ENCODE results near the gene ZGRF1.
"Not testable (repeated sequence)": the region's sequence is repeated elsewhere in the genome, so short reads cannot be mapped to it uniquely, and the experiment has no call there.

The ZGRF1 gene

DNA sequence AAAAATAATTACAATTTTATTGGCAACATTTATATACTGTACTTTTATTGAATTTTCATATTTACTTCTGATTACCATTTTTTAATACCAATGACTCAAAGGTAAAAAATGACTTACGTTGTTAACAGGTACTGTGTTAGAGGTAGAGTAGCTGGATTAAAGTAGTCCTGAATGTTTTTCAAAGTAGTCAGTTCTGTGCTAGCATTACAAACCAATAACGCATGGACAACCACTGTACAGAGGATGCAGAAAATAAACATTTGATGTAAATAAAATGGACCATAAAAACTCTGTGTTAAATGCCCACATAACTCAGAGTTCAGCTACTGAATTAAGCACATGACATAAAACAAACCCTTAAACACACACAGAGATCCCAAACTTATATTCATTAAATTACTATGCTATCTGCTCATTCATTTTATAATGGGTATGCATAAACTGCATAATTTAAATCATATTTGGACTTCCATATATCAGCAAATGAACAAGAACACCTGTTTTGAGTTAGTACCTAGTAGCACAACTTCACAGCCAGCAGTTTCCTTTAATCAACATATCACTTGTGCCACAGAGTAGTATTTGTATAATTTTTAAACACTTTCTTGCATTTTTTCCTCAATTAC is 74.3 kb downstream of the ZGRF1 start:
- in situ Hi-C loops (cut with MboI; ENCODE audit: low sequenced_read_pairs), result no loop called here

DNA sequence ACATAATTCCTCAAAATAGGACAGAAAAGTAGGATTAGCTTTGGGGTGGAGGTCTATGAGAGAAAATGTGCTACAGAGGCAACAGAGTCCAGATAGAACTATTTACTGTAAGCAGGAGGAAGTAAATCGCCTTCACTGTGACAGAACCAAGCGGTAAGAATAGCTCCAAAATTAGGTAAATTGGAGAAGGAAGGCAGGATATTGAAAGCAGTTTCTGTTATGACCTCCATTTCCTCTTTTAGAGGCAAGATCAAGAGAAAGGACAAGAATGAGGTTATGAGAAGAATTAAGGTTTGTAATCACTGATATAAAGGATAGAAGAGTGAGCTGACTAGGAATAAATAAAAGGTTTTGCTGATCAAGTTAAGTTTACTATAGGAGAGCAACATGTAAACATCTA is 76.6 kb downstream of the ZGRF1 start:
- in situ Hi-C loops (cut with MboI; ENCODE audit: low sequenced_read_pairs), result no loop called here

DNA sequence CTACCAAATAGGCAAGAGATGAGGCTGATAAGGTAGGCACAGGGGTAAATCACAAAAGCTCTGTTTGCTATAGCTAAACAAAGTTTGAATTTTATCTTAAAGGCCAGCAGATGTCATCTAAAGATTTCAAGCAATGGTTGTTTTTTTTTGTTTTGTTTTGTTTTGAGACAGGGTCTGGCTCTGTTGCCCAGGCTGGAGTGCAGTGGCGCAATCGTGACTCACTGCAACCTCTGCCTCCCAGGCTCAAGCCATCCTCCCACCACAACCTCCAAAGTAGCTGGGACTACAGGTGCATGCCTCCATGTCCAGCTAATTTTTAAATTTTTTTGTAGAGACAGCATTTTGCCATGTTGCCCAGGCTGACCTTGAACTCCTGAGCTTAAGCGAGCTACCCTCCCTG is 77.7 kb downstream of the ZGRF1 start:
- in situ Hi-C loops (cut with MboI; ENCODE audit: low sequenced_read_pairs), result no loop called here

DNA sequence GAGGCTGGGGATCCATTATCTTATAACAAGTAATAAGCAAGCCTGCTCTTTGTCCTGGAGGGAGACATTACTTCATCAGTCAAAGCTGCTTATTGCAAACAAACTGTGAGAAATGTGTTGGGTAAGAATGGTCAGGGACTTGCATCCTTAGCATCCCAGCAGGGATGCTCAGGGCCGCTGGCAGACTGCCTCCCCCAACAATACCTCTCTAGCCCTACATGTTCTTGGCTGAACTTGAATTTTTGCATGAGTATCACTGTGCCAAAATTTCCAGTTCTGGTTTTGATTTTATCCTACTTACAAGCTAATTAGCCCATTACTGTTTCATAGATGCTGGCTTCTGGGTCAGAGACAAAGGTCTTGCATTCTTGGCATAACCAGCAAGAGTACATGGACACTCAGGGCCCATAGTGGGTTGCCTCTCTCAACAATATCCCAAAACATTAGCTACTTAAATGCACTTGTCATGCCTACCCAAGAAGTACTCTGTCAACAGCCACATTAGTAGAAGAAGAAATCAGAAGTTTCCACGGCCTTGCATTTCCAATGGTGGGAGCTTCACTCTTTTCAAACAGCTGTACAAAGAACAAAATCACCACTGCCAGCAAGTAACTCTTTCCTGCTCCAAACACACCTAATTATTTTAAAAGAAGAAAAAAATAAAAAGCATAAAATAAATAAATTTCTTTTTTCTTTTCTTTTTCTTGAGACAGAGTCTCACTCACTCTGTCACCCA is 78.9 kb downstream of the ZGRF1 start:
- in situ Hi-C loops (cut with MboI; ENCODE audit: low sequenced_read_pairs), result no loop called here

DNA sequence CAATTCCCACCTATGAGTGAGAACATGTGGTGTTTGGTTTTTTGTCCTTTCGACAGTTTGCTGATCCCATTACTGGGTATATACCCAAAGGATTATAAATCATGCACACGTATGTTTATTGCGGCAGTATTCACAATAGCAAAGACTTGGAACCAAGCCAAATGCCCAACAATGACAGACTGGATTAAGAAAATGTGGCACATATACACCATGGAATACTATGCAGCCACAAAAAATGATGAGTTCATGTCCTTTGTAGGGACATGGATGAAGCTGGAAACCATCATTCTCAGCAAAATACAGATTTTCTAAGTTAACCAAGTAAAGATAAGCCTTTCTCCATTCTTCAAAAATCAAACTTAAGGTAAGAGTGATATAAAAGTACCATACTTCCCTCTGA is 82.4 kb downstream of the ZGRF1 start:
- in situ Hi-C loops (cut with MboI; ENCODE audit: low sequenced_read_pairs), result not testable (repeated sequence)

DNA sequence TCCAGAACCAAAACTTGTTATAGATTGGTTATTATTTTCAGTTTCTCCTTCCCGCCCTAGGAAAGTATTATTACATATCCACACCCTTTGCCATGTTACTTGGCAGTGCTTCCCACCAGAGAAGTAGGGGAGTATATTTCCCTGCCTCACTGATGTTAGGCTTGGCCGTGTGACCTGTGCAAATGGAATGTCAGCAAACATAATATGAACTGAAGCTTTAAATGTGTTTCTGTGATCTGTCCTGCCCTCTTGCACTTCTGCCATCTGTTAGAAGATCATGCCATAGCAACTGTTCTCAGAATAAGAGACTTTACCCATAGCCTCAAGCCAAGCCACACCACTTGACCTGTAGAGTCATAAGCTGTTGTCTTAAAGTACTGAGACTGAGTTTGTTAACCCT is 84.0 kb downstream of the ZGRF1 start:
- in situ Hi-C loops (cut with MboI; ENCODE audit: low sequenced_read_pairs), result no loop called here

DNA sequence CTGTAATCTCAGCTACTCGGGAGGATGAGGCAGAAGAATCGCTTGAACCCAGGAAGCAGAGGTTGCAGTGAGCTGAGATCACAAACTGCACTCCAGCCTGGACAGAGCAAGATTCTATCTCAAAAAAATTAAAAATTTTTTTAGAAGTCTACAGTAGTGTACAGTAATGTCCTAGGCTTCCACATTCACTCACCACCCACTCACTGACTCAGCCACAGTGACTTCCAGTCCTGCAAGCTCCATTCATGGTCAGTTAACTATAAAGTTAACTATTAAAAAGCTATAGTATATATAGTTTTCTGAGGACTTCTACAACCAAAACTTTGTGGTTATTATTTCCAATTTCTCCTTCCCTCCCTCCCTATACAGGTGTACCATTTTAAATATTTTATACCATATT is 86.0 kb downstream of the ZGRF1 start:
- in situ Hi-C loops (cut with MboI; ENCODE audit: low sequenced_read_pairs), result no loop called here

DNA sequence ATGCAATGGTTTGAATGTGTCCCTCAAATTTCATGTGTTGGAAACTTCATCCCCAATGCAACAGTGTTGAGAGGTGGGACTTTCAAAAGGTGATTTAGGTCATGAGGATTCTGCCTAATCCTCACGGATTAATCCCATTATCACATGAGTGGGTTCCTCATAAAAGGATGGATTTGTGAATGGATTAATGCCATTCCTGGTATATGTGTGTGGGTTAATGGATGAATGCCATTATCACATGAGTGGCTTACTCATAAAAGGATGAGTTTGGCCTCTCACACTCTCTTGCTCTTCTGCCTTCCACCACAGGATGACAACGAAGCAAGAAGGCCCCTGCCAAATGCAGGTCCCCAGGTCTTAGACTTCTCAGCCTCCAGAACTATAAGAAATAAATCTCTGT is 90.2 kb downstream of the ZGRF1 start:
- in situ Hi-C loops (cut with MboI; ENCODE audit: low sequenced_read_pairs), result no loop called here

DNA sequence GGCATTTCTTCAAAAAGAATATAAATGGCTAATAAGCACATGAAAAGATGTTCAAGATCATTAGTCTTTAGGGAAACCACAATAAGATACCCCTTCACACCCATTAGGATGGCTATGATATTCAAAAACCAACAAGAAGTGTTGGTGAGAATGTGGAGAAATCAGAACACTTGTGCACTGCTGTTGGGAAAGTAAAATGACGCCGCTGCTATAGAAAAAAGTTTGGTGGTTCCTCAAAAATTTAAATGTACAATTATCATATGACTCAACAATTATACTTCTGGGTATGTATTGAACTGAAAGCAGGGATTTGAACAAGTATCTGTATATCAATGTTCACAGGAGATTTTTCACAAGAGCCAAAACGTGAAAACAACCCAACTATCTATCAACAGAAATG is 91.4 kb downstream of the ZGRF1 start:
- in situ Hi-C loops (cut with MboI; ENCODE audit: low sequenced_read_pairs), result no loop called here

DNA sequence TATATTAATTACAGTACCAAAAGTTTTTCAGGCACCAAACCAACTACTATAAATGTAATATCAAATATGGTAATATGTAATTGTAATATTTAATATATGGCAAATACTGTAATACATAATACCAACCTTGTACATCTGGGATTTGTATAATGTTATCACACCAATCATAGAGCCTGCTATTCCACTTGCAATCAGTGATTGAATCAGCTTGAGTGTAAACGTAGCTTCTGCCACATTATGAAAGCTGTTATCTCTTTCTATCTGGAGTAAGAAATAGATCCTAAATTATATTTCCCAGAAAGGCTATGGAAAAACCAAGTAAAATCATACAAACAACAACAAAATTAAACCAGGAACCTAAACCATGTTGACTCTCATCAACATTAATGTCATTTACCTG is 96.0 kb downstream of the ZGRF1 start:
- in situ Hi-C loops (cut with MboI; ENCODE audit: low sequenced_read_pairs), result no loop called here

DNA sequence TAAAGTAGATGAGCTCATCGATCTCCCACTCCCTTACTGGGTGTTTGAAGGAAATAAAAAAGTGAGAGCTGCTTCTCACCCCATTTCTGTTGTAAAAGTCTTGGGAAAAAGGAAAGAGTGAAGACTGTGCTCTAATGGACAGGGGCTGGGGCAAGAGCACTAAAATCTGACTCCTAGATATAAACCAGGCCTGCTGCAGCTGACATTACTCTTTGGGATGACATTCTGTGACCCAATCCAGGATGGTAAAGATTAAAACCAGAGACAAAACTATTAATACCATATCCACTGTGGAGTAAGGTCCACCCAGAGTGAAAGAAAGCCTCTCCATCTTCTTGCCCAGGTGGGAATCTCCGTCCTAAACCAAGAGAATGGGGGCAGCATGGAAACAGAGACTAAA is 100.6 kb downstream of the ZGRF1 start:
- in situ Hi-C loops (cut with MboI; ENCODE audit: low sequenced_read_pairs), result no loop called here

DNA sequence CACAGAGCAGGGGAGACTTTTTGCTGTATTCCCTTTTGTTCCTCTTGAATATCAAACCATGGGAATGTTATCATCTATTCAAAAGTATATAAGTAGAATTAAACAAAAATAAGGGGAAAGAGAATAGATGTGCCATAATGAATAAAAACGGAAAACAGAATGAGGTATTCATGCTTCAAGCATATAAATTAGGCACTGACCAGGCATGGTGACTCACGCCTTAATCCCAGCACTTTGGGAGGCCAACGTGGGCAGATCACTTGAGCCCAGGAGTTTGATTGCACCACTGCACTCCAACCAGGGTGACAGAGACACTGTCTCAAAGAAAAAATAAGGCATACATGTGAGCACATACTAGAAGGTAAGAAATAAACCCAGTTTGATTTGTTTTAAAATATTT is 104.4 kb downstream of the ZGRF1 start:
- in situ Hi-C loops (cut with MboI; ENCODE audit: low sequenced_read_pairs), result no loop called here

DNA sequence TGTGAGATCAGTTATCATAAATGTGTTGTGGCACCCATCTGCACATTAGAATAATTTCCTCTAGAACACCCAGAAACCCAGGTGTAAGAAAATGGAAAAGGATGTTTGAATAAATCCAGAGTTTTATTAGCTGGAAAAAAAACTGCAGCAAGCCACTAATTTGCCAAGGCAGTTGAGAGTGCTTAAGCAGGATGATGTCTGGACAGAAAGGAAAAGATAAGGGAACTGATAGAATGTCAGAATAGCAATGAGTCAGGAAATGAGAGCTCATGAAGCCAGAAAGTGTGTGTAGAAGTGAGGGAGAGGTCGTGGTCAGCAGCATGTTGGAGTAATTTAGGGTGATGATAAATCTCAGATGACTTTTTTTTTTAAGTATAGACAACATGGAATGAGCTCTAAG is 105.6 kb downstream of the ZGRF1 start:
- in situ Hi-C loops (cut with MboI; ENCODE audit: low sequenced_read_pairs), result no loop called here

DNA sequence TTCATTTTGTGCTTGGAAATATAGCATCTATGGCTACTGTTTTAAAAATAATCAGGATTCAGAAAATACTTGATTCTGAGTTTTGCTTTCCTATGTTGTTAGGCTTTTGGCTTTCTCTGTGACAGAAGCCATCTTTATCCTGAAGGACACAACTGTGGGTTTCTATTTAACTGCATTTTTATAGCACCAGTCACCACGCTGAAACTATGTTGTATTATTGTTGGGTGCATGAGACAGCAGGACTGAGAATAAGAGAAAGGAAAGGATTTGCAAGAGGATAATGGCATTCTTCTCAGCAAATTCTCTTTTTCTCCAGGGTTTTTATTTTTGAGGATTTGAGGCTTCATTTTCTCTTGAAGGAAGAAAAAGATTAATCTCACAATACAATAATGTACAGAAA is 110.6 kb downstream of the ZGRF1 start:
- in situ Hi-C loops (cut with MboI; ENCODE audit: low sequenced_read_pairs), result no loop called here

DNA sequence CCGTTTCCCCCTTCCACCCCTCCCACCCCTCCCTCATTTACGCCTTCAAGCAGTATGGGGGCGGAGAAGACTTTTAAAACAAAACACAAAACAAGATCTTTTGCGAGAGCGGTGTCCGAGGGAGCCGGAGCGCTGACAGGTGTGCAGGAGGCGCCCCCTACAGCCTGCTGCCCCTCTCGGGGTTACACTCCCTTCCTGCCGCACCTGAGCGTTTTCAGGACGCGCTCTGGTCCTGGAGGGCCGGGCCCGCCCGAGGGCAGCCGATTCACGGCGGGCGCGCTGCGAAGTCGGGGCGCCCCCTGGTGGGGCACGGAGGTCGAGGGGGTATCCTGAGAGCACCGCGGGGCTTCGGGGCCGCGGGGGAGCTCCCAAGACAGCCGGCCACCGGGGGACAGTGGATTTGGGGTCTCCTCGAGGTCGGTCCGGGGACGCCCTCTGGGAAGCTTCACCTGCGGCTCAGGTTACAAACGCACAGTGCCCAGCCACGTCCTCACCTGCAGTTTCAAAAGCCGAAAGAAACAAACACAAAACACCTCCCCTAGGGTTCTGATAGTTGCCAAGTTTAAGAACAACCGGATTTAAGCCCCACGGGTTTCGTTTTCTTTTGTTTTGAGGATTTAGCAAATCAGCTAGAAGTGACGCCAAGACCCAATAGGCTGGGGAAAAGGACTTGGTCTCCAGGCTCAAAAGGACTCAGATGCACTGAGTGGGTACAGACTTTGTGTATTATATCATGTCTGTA is 112.8 kb downstream of the ZGRF1 start:
- in situ Hi-C loops (cut with MboI; ENCODE audit: low sequenced_read_pairs), result no loop called here

DNA sequence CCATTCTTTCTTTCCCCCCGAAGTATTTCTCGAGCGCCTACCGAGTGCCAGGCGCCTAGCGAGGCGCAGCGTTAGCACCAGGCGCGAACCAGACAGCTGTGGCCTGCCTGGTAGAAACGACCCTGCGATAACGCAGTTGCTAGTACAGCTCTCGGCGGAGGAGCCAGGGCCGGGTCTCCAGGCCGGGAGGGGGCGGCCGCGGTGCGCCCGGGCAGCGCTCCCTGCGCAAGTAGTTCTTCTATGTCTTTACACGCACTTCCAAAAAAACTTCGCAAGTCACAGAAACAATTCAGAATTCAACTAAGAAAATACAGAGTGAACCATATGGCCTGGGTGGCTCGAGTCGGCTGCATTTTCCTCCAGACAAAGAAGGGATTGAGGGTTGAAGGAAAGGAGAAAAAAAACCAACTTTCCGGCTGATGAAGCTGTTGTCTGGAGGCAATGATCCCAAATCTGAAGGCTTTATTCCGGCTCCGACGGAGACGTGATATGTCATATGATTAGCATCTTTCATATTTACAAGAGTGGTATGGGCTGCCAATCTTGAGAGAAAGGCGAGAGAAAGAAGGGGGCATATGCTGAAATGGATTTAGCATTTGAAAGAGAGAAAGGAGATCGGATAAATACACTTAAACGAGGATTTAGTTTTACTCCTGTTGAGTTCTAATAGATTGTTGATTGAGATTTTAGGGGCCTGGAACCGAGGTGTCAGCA is 113.5 kb downstream of the ZGRF1 start:
- in situ Hi-C loops (cut with MboI; ENCODE audit: low sequenced_read_pairs), result no loop called here

DNA sequence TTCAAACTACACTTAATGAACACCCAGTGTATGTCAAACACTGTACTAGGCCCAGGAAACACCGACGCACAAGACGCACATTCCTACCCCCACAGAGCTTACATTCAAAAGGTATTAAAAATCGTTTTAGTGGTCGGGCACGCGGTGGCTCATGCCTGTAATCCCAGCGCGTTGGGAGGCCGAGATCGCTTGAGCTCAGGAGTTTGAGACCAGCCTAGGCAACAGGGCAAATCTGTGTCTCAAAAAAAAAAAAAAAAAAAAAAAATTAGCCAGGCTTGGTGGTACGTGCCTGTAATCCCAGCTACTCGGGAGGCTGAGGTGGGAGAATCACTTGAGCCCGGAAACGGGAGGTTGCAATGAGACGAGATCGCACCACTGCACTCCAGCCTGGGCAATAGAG is 114.3 kb downstream of the ZGRF1 start:
- in situ Hi-C loops (cut with MboI; ENCODE audit: low sequenced_read_pairs), result not testable (repeated sequence)

DNA sequence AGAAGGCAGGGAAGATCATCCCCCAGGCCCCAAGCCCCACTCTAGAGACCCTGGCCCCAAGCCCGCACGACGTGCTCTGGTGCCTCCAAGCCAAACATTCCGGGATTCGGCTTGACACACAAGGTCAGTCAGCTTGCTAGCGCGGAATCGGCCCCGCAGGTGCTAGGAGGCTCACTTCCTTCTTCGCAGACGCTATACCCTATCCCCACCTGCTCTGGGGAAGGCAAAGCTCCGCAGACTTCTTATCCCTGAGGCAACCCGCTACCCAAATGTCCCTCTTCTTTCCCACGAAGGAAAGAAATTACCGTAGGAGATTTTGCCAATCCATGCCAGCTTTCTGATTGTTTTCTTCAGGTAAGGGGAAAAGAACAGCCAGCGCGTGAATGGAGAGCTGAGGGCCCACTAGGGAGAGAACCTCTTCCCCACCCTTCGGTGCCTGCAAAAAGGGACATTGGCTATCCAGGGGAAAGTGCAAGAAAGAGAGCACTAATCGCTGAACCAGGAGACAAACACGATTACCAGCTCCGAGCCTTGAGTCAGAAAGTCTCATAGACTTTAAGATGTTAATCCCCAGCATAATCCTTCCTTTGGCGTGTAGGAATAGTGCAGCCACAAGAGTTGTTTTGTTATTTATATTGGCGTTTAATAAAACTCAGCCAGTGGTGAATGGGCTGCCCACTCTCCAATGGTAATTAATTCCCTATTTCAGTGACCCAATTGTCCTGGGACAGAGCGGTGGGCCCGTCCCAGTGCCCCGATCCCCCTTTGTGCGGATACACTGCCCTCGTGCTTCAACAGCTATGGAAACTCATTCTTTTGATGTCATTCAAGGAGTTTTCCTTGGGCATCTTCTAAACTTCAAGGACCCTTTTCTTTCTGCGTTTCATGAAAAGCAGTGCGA is 115.3 kb downstream of the ZGRF1 start:
- in situ Hi-C loops (cut with MboI; ENCODE audit: low sequenced_read_pairs), result no loop called here

DNA sequence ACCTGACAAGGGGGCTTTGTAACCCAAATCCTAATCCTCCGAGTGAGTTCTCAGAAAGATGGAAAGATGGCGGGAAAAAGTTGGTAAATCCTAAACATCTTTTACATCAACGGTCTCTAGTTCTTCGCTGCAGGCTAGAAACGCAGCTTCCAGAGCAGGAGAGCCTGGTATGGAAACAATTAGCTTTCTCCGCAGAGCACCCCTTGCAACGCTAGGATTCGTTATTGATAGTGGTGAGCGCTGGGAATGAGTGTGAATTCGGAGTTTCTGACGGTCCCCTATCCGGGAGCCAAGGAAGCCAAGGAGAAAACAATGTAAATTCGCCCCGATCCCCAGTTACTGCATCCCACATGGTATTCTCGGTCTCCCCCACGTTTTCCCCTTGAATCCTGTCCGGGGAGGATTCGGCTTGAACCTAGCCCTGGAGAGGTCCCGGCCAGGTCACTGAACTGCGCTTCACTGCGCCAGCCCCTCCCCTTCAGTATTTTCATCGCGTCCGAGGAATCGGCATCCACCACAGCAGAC is 116.0 kb downstream of the ZGRF1 start:
- in situ Hi-C loops (cut with MboI; ENCODE audit: low sequenced_read_pairs), result no loop called here

Data from HL-60/S4 treated with retinoic acid at 250 ng/mL for 4 days and 3 days (cell line).